CD4-positive, alpha-beta T cell treated with Interferon gamma for 1 hour (primary cell): ENCODE results near the gene FZR1.
A peak's percentile ranks its signal among the peaks of the same experiment; 100 is the strongest.
"Not testable (repeated sequence)": the region's sequence is repeated elsewhere in the genome, so short reads cannot be mapped to it uniquely, and the experiment has no call there.

ENCODE experiments used
- DNase-seq: peaks from one replicate; pipeline ENCODE4 v3.0.0-alpha.2; 2020

Gene FZR1

DNA sequence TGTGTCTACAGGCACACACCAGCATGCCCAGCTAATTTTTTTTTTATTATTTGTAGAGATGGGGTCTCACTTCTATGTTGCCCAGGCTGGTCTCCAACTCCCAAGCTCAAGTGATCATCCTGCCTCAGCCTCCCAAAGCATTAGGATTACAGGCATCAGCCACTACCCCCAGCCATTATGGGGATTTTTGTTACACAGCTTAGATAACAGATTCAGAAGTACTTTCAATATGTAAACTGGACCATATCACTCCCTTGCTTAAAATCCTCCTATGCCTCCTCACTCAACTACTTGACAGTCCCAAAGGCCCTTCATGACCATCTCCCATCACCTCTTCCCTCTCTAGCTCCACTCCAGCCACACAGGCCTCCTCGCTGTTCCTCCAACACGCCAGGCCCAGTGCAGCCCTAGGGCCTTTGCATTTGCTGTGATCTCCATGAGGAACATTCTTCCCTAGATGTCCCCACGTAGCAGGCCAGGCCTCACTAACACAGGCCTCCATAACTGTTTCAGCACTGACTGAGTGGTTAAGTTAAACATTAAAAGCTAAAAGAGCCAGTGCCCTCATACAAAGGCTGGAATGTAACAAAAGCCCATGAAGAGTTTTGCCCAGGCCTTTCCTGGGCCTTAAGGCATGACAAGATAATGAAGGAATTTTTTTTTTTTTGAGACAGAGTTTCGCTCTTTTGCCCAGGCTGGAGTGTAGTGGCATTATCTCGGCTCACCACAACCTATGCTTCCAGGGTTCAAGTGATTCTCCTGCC, 8.2 kb upstream of the FZR1 start:
- no peak for DNase-seq

GRCh38 chr19:3499738-3500428, 6.2 kb upstream of the FZR1 start:
- DNase-seq: no peak

DNA sequence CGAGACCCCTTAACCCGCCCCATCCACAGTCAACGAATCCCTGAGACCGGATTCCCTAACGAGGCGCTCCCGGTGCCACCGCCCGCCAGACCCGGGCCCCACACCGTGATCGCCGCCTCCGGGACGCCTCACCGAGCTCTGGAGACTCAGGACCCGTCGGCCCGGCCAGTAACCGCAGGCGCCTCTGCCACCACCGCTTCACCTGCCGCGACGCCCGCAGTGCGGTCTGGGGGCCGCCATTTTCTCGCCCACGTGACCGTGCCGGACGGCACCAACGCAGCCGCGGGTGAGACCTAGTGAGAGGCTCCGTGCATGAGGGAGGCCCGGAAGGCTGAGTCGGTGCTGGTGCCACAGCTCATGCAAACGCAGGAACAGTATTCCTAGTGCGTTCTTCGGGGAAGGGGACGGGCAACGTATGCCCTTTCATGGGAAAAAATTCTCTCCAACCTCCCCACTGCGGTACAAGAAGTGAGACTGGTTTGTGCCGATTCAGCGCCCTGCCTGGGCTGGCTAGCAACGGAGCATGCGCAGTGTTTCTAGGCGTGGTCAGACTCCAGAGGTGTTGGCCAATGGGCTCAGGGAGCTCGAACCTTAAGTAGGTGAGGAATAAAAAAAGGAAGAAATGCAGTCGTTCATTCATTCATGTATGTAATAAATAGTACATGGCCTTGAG, 5.5 kb upstream of the FZR1 start, which contains the start of gene DOHH:
Gene DOHH, minus strand, starts transcription at position 246 of the 673 bp plus-strand sequence. CDS start 3,860 bp downstream, outside the sequence.
- peak; percentile 96 for DNase-seq

DNA sequence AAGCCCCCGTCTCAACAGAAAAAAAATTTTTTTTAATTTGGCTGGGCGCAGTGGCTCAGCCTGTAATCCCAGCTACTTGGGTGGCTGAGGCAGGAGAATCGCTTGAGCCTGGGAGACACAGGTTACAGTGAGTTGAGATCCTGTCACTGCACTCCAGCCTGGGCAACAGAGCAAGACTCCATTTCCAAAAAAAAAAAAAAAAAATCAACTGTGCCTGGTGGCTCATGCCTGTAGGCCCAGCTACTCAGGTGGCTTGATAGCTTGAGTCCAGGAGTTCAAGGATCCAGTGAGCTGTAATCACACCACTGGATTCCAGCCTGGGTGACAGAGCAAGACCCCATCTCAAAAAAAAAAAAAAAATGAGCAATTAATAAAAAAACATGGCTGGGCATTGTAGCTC, 4.3 kb upstream of the FZR1 start:
- DNase-seq: no peak

DNA sequence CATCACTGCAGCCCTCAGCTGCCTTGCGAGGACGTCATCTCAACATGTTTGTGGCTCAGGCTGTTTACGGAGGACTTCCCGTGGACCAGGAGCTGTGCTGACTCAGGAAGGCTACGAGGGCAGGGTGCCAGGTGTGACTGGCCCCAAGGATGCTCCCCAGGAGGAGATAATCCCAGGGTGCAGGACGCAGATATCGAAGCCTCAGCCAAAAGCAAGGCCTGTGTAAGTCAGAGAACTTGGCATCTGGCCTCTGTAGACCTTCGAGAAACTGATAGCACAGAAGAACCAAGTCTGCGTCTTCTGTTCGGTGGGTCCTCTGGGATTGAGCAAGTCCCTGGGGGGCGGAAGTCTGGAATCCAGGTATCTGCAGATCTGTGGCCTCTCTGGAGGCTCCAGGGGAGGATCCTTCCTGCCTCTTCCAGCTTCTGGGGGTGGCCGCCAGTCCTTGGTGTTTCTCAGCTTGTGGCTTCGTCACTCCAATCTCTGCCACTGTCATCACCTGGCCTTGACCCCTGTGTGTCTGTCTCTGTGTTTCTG, 3.0 kb upstream of the FZR1 start:
- DNase-seq: no peak

GRCh38 chr19:3504735-3505134, 1.4 kb upstream of the FZR1 start:
- no peak for DNase-seq

GRCh38 chr19:3506384-3507340, 551 bp downstream of the FZR1 start:
- DNase-seq: peak; percentile 61

GRCh38 chr19:3507371-3508120, 1.4 kb downstream of the FZR1 start:
- DNase-seq: peak; percentile 36

GRCh38 chr19:3508121-3508661, 2.1 kb downstream of the FZR1 start:
- not testable (repeated sequence) for DNase-seq

DNA sequence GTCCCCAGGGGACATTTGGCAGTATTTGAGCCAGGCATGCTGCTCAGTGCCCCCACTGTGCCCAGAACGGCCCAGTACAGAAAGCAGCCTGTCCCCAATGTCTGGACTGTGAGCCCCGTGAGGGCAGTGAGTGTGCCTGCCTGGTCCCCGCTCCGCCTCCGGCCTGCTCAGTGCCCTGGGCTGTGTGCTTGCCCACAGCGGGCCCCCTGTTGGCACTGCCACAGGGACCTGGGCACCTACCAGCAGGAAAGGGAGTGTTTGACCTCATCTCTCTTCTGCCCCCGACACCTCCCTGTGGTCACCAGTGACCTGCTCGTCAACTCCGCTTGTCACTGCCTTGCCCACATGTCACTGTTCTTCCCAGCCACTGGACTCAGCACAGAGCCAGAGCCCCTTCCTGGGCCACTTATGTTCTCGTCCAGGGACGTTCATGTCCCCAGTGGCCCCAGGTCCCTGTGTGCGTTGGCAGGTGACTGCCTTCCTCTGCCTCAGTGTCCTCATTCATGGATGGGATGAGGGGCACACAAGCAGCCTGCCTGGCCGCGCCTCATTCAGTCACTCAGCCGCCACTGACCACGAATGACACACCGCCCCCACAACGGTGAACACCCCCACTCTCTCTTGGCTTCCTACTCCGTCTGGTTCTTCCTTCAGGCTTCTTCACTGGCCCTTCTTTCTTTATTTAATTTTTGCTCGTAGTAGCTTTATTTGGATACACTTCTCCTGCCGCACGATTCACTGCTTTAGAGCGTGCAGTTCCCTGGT, 2.8 kb downstream of the FZR1 start:
- no peak for DNase-seq

DNA sequence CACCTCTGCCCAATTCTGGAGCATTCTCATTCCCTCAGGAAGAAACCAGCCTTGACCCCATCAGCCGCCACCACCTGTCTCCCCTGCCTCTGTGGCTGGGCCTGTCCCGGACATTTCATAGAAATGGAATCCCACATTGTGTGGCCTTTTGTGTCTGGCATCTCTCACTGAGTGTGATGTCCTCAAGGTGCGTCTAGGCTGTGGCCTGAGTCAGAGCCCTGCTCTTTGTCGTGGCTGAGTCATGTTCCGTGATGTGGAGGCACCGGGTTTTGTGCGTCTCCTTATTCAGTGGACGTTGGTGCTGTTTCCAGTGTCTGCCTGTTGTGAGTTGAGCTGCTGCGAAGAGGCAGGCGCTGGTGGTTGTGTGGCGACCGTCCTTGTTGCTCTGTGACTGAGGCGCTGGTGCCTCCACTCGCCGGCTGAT, 3.5 kb downstream of the FZR1 start:
- no peak for DNase-seq

DNA sequence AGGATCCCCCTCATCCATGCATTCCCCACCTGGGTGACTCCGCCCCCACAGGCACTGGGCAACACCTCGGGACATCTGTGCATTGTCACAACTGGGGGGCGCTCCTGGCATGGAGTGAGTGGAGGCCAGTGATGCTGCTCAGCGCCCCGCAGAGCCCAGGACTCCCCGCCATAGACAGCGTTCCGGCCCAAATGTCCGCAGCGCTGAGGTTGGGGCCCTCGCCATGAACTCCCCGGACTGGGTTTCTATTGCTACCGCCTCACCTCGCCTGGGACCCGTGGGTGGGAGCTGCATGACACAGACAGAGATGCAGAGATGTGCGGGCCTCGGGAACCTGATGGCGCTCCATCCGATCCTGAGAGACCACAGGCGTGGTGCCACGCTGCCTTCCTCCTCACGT, 4.6 kb downstream of the FZR1 start:
- DNase-seq: no peak

GRCh38 chr19:3511506-3512251, 5.6 kb downstream of the FZR1 start:
- no peak for DNase-seq

DNA sequence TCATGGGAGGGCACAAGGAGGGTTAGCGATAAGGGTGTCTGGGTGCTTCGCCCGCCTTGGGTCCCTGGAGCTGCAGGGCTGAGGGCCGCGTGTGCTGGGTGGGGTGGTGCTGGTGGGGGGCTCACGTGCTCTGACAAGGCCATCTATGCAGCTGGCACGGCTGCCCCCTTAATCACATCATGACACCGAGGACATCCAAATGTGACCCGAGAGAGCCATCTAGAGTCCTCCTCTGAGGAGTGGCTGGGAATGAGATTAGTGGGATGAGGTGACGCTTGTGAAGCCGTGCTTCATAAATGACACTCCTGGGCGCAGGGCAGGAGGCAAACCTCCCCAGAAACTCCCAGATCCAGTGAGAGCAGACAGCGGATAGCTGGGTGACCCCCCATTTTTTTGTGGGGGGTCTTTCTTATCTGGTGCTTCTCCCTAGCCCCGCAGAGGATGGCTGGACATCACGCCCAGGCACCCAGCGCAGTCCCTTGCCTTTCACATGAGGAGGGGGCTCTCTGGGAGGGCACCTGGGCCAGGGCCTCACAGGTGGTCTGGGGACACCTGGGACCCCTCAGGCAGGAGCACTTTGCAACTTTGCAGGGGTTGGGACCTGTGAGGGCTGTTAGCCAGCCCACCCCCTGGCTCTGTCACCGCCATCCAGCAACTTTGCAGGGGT, 6.6 kb downstream of the FZR1 start:
- DNase-seq: no peak

GRCh38 chr19:3513229-3514140, 7.4 kb downstream of the FZR1 start:
- no peak for DNase-seq

DNA sequence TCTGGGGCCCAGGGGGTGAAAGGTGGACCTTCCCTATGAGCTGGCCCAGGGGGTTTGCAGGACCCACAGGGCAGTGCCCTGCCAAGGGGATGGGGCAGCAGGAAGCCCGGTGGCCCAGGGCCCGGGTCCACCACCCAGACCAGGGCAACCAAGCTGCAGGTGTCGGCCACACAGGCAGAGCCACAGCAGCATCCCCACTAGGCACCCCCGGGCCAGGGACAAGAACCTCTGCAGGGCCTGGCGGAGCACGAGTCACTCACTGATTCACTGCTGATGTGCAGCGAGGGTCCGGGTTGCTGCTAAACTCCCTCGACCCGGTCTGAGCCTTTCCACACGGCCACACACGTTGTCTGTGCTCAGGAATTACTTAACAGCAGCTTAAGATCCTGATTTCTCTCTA, 8.8 kb downstream of the FZR1 start:
- no peak for DNase-seq

DNA sequence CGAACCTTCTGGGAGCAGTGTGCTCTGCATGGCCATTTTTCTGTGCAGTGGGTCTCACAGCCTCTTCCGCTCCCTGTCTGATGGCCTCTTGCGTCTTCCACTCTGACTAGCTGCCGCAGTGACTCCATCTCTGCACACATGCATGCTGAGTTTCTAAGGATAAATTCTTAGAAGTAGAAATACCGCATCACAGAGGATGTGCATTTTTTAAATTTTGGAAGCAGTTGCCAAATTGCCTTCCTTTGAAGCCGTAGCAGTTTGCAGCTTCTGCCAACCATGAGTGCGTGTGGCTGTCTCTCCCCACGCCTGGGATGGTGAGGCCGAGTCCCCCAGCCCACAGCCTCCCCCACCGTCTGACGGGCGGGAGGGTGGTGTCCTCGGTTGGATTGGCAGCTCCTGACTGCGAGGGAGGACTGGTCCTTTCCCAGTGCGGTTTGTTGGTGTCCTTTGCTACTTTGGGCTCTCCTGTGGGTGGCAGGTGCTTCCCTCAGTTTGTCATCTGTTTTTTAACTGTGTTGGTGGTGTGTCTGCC, 9.8 kb downstream of the FZR1 start:
- no peak for DNase-seq
